ENCODE data around the gene ZNF280D.

DNA sequence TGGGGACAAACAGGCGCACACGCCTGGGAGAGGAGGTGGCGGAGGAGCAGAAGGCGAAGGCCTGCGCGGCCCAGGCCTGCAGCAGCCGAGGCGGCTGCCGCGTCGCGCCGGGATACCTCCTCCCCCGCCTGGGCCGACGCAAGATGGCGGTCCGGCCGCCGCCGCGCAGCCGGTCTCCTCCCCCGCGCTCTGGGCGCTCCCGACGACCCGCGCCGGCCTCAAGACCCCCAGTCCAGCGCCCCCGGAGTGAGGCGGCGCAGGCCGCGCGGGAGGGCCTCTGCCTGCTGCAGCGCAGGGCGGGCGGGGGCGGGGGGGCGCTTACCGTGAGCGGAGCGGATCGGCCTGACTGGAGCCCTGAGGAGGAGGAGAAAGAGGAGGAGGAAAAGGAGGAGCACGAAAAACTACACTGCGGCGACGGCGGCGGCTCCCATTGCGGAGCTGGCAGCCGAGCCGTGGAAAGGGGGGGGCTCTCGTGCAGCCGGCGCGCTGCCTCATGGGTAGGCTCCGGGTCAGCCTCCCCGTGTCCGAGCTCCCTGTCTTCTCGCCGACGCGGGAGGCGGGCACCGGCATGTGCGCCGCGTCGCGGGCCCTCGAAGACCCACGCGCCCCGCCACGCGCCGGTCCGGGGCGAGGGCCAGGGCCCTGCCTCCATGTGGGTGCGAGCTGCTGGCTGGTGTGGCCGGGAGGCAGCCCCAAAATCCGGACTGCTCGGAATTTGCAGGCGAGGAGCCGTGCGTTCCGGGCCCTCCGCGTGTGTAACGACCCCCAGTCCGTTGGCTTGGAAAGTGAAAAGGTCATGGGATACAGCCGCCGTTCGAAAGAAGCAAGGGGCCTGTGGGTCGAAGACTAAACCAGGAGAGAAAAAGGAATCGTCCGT is at the start of gene ZNF280D:
- TF ChIP-seq, protein P1, sequence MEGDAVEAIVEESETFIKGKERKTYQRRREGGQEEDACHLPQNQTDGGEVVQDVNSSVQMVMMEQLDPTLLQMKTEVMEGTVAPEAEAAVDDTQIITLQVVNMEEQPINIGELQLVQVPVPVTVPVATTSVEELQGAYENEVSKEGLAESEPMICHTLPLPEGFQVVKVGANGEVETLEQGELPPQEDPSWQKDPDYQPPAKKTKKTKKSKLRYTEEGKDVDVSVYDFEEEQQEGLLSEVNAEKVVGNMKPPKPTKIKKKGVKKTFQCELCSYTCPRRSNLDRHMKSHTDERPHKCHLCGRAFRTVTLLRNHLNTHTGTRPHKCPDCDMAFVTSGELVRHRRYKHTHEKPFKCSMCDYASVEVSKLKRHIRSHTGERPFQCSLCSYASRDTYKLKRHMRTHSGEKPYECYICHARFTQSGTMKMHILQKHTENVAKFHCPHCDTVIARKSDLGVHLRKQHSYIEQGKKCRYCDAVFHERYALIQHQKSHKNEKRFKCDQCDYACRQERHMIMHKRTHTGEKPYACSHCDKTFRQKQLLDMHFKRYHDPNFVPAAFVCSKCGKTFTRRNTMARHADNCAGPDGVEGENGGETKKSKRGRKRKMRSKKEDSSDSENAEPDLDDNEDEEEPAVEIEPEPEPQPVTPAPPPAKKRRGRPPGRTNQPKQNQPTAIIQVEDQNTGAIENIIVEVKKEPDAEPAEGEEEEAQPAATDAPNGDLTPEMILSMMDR (IDR thresholded peaks at IDR 0.05; ENCODE audit: low read depth, low read length), result no peak
- TF ChIP-seq POLR2A (IDR thresholded peaks at IDR 0.05; ENCODE audit: extremely low read depth, insufficient read length), result no peak

Data from NB4 (cell line).